HepG2 (cell line): ENCODE results near the gene MRFAP1L1. TPM values are rescaled to one million over a fixed set of nuclear protein-coding genes. Genes with fewer than 3 reads are reported as not detected.

Experiments used
- AHR ChIP-seq: IDR thresholded peaks from 2 replicates; pipeline ENCODE4 v1.6.1; 2018; ENCODE audit warnings: missing genetic modification reagents, missing compliant biosample characterization
- ASH2L ChIP-seq: fragments of 300-600, 200-600 bp; sonication (generic); IDR thresholded peaks from 2 replicates; pipeline ENCODE4 v1.7.0; 2017; ENCODE audit warnings: low read depth, mild to moderate bottlenecking, moderate library complexity, mixed read lengths, low read length; ENCODE audit not compliant: insufficient read length
- FIP1L1 ChIP-seq: fragments of 200-400 bp; formaldehyde crosslinking; IDR thresholded peaks from 2 replicates; pipeline ENCODE4 v1.6.1; 2018; ENCODE audit warnings: low read depth, mild to moderate bottlenecking, low read length, moderate library complexity, borderline replicate concordance; ENCODE audit not compliant: insufficient read depth
- HDAC2 ChIP-seq: sonication (generic); formaldehyde crosslinking; IDR thresholded peaks from 2 replicates; pipeline ENCODE4 v1.4.0; 2020; ENCODE audit warnings: missing genetic modification reagents
- KAT8 ChIP-seq: IDR thresholded peaks from 2 replicates; pipeline ENCODE4 v1.6.1; 2016; ENCODE audit warnings: missing genetic modification reagents, missing compliant biosample characterization
- KLF6 ChIP-seq: IDR thresholded peaks from 2 replicates; pipeline ENCODE4 v1.8.0; 2016; ENCODE audit warnings: missing biosample characterization, missing genetic modification reagents
- MLX ChIP-seq: IDR thresholded peaks from 2 replicates; pipeline ENCODE4 v1.6.1; 2016
- NFIB ChIP-seq: sonication (generic); formaldehyde crosslinking; IDR thresholded peaks from 2 replicates; pipeline ENCODE4 v1.9.0; 2021; ENCODE audit warnings: missing genetic modification reagents, mild to moderate bottlenecking, borderline replicate concordance
- SYNCRIP ChIP-seq: fragments of 200-400 bp; formaldehyde crosslinking; IDR thresholded peaks from 2 replicates; pipeline ENCODE4 v1.6.1; 2018; ENCODE audit warnings: mild to moderate bottlenecking, low read depth, low read length; ENCODE audit not compliant: insufficient read depth
- U2AF2 ChIP-seq: fragments of 200-400 bp; formaldehyde crosslinking; IDR thresholded peaks from 2 replicates; pipeline ENCODE4 v1.6.1; 2017; ENCODE audit warnings: low read depth, mild to moderate bottlenecking, low read length
- ZC3H13 ChIP-seq: sonication (generic); formaldehyde crosslinking; IDR thresholded peaks from 2 replicates; pipeline ENCODE4 v1.8.1; 2023; ENCODE audit warnings: mild to moderate bottlenecking, missing genetic modification reagents, moderate library complexity
- ZFP41 ChIP-seq: sonication (generic); formaldehyde crosslinking; IDR thresholded peaks from 2 replicates; pipeline ENCODE4 v1.4.0; 2020; ENCODE audit warnings: mild to moderate bottlenecking, missing genetic modification reagents, borderline replicate concordance
- ZKSCAN1 ChIP-seq: fragments of 150-350 bp; IDR thresholded peaks from 2 replicates; pipeline ENCODE4 v1.6.1; 2014; ENCODE audit warnings: low read length
- ZNF12 ChIP-seq: sonication (generic); formaldehyde crosslinking; IDR thresholded peaks from 2 replicates; pipeline ENCODE4 v1.5.0; 2020; ENCODE audit warnings: missing genetic modification reagents
- ZNF296 ChIP-seq: sonication (generic); formaldehyde crosslinking; conservative IDR thresholded peaks from 2 replicates; pipeline ENCODE4 v1.5.0; 2020; ENCODE audit warnings: mild to moderate bottlenecking, missing genetic modification reagents
- ZNF33A ChIP-seq: sonication (generic); formaldehyde crosslinking; IDR thresholded peaks from 2 replicates; pipeline ENCODE4 v1.5.1; 2020; ENCODE audit warnings: missing genetic modification reagents, mild to moderate bottlenecking, moderate library complexity, borderline replicate concordance
- ZNF556 ChIP-seq: sonication (generic); formaldehyde crosslinking; IDR thresholded peaks from 2 replicates; pipeline ENCODE4 v1.4.0; 2020; ENCODE audit warnings: mild to moderate bottlenecking, missing genetic modification reagents, borderline replicate concordance
- ZNF761 ChIP-seq: sonication (generic); formaldehyde crosslinking; conservative IDR thresholded peaks from 2 replicates; pipeline ENCODE4 v1.4.0; 2020; ENCODE audit warnings: mild to moderate bottlenecking, missing genetic modification reagents
- ZSCAN20 ChIP-seq: sonication (generic); formaldehyde crosslinking; IDR thresholded peaks from 2 replicates; pipeline ENCODE4 v1.4.0; 2020; ENCODE audit warnings: missing genetic modification reagents, mild to moderate bottlenecking, borderline replicate concordance
- ZSCAN30 ChIP-seq: sonication (generic); formaldehyde crosslinking; IDR thresholded peaks from 2 replicates; pipeline ENCODE4 v1.5.0; 2020; ENCODE audit warnings: mild to moderate bottlenecking, missing genetic modification reagents
- ZSCAN9 ChIP-seq: IDR thresholded peaks from 2 replicates; pipeline ENCODE4 v1.6.1; 2016; ENCODE audit warnings: borderline replicate concordance
- polyA plus RNA-seq, 8 experiments: library from polyadenylated mRNA; depleted of rRNA in 3 of 8; stranded (reverse) in 7 of 8; unstranded in 1 of 8; fragments of >200 nt; fragmentation: Illumina TruSeq in 4 of 8; extraction: Trizol in 4 of 8; gene quantifications; 2 replicates each; pipeline versions ENCODE4 v1.2.1 to v1.2.3, GENCODE V29; 2011 to 2016; ENCODE audit warnings: low read depth in 4 of 8, missing spikeins in 1 of 8, mixed read lengths in 1 of 8; ENCODE audit not compliant: insufficient read depth in 1 of 8
- total RNA-seq, 5 experiments: library from RNA; depleted of rRNA; stranded (reverse); fragments of >200 nt; fragmentation: Illumina TruSeq; extraction: Trizol; gene quantifications; 2 replicates each; pipeline ENCODE4 v1.2.3, GENCODE V29; 2016; ENCODE audit warnings: low read depth in 1 of 5
- TF ChIP-seq, protein P1 (sequence below): sonication (generic); formaldehyde crosslinking; IDR thresholded peaks from 2 replicates; pipeline ENCODE4 v1.5.0; 2020; ENCODE audit warnings: mild to moderate bottlenecking, missing genetic modification reagents
- TF ChIP-seq, protein P2 (sequence below): sonication (generic); formaldehyde crosslinking; IDR thresholded peaks from 2 replicates; pipeline ENCODE4 v1.4.0; 2020; ENCODE audit warnings: missing genetic modification reagents, low read depth, mild to moderate bottlenecking, borderline replicate concordance
- TF ChIP-seq, protein P3 (sequence below): sonication (generic); formaldehyde crosslinking; conservative IDR thresholded peaks from 2 replicates; pipeline ENCODE4 v1.8.0; 2022; ENCODE audit warnings: low read depth, missing genetic modification reagents

Gene MRFAP1L1
- total and polyA plus RNA-seq, 2 of the 13 experiments (the other 11 are each of a cell fraction or from before 2014, with no cell fraction given), result 44.8 to 76.6 TPM

- TF ChIP-seq MLX (CRISPR knock-in tag) (peak; percentile 65; the same call in 1 of the 2 replicates), ZC3H13 (CRISPR knock-in tag) (peak; percentile 76; the same call in 1 of the 2 replicates), HDAC2 (CRISPR knock-in tag) (peak; percentile 92), ZSCAN9 (0 out of 2 replicates have a peak, but pooled peaks have one; percentile 56), KAT8 (CRISPR knock-in tag) (peak; percentile 57), NFIB (CRISPR knock-in tag) (0 out of 2 replicates have a peak, but pooled peaks have one; percentile 56), ZNF296 (CRISPR knock-in tag) (peak; percentile 96), SYNCRIP (no peak), ASH2L (peak; percentile 9), ZNF761 (peak; percentile 85), ZNF556 (CRISPR knock-in tag) (no peak; the same call in 1 of the 2 replicates), ZKSCAN1 (no peak), AHR (CRISPR knock-in tag) (0 out of 2 replicates have a peak, but pooled peaks have one; percentile 22), ZNF33A (no peak), KLF6 (CRISPR knock-in tag) (peak; percentile 63; the same call in 1 of the 2 replicates), ZSCAN30 (CRISPR knock-in tag) (no peak), ZNF12 (CRISPR knock-in tag) (peak; percentile 70; the same call in 1 of the 2 replicates), FIP1L1 (no peak), ZSCAN20 (CRISPR knock-in tag) (no peak), ZFP41 (CRISPR knock-in tag) (no peak), U2AF2 (no peak)
- TF ChIP-seq, protein P1, sequence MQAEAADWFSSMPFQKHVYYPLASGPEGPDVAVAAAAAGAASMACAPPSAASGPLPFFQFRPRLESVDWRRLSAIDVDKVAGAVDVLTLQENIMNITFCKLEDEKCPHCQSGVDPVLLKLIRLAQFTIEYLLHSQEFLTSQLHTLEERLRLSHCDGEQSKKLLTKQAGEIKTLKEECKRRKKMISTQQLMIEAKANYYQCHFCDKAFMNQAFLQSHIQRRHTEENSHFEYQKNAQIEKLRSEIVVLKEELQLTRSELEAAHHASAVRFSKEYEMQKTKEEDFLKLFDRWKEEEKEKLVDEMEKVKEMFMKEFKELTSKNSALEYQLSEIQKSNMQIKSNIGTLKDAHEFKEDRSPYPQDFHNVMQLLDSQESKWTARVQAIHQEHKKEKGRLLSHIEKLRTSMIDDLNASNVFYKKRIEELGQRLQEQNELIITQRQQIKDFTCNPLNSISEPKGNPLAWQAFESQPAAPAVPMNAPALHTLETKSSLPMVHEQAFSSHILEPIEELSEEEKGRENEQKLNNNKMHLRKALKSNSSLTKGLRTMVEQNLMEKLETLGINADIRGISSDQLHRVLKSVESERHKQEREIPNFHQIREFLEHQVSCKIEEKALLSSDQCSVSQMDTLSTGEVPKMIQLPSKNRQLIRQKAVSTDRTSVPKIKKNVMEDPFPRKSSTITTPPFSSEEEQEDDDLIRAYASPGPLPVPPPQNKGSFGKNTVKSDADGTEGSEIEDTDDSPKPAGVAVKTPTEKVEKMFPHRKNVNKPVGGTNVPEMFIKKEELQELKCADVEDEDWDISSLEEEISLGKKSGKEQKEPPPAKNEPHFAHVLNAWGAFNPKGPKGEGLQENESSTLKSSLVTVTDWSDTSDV, result peak; percentile 92
- TF ChIP-seq, protein P2, sequence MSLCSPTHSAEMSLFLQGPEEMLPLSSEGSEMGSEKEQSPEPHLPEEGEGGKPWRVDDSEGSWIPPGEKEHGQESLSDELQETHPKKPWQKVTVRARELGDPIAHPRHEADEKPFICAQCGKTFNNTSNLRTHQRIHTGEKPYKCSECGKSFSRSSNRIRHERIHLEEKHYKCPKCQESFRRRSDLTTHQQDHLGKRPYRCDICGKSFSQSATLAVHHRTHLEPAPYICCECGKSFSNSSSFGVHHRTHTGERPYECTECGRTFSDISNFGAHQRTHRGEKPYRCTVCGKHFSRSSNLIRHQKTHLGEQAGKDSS (CRISPR knock-in tag), result 0 out of 2 replicates have a peak, but pooled peaks have one; percentile 19
- TF ChIP-seq, protein P3, sequence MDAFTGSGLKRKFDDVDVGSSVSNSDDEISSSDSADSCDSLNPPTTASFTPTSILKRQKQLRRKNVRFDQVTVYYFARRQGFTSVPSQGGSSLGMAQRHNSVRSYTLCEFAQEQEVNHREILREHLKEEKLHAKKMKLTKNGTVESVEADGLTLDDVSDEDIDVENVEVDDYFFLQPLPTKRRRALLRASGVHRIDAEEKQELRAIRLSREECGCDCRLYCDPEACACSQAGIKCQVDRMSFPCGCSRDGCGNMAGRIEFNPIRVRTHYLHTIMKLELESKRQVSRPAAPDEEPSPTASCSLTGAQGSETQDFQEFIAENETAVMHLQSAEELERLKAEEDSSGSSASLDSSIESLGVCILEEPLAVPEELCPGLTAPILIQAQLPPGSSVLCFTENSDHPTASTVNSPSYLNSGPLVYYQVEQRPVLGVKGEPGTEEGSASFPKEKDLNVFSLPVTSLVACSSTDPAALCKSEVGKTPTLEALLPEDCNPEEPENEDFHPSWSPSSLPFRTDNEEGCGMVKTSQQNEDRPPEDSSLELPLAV, result no peak
Observed at GRCh38 chr4:6733358-6734164, 23.9 kb upstream of the MRFAP1L1 start (continued).
